Stimulated activated CD8-positive, alpha-beta memory T cell treated with anti-CD3 and anti-CD28 coated beads, Interleukin-7, amount 100 ng/mL, for 24 hours (primary cell): ENCODE measurements around the gene TRAPPC6A.

Experiments used
- DNase-seq: peaks from one replicate; pipeline ENCODE4 v3.0.0-alpha.2; 2020; ENCODE audit warnings: low read depth

The TRAPPC6A gene

DNA sequence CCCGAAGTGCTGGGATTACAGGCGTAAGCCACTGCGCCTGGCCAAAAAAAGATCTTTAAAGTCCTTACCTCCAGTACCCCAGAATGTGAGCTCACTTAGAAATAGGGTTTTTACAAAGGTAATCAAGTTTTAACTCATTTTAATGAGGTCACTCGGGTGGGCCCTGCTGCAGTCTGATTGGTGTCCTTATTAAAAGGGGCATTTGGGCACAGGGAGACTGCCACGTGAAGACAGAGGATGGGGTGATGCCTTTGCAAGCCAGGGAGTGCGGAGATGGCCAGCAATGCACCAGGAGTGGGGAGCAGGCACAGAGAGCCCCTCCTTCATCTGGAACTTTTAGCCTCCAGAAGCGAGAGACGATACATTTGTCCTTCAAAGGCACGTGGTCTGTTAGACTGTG lies 28.9 kb downstream of the TRAPPC6A start:
- DNase-seq, result no peak

DNA sequence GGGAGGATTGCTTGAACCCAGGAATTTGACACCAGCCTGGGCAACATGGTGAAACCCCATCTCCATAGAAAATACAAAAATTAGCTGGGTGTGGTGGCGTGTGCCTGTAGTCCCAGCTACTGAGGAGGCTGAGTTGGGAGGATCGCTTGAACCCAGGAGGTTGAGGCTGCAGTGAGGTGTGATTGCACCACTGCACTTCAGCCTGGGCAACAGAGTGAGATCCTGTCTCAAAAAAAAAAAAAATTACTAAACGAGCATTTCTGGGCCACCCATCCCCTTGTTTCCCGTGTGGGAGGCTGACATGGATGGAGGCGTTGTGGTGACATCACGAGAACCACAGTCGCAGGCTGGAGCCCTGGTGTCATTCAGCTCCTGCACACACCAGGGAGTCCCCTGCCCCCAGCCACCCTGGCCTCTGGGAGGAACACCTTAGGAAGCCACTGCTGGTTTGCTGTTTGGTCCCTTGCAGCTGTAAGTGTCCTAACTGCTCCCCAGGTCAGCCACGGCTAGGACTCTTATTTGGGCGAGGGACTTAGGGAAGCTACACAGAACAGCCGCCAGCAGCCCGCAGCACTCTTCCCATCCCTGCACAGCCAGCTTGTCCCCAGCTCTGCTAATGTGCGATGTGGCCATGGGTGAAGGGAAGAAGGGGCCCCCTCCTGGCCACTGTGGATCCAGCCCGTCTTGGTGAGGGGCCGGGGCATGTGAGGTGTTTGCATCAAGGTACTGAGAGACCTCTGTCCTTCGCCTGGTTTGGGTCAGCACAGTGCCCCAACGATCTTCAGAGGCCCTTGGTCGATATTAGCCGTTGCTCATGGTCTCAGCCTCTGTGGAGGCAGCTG lies 30.0 kb downstream of the TRAPPC6A start:
- DNase-seq, result no peak

DNA sequence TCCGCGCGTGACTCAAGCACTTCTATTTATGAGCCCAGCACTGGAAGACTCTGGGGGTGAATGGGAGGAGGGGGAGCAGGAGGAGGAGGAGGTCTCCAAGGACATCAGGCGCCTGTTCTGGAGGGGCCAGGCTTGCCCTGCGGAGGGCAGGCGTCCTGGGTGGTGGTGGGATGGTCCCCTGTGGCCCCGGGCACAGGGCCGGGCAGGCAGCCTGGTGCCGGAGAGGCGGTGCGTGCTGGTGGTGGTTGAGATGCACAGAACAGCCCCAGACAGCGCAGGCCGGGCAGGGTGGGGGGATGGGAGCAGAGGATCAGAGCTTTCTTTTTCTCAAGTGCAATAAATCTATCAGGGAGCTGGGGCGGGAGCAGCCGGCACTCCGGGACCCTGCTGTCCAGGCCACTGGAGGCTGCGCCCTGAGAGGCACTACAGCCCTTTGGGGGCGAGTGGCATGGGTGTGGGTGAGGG lies 31.3 kb downstream of the TRAPPC6A start:
- DNase-seq, result no peak

DNA sequence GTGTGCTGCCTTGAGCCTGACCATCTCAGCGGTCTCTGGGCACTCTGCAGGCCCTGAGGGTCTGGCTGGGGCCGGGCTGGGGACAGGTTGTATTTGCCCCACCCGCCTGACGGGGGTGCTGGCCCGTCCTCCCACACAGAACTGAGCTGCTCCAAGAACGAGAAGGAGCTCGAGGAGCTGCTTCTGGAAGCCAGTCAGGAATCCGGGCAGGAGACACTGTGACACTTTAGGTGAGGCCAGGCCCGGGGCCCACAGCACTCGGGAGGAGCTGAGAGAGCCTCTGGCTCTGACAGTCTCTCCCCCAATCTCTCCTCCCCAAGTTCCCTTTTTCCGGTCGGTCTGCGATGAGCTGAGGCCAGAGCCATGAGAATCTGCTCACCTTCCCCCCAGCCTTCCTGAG lies 31.8 kb downstream of the TRAPPC6A start:
- no peak for DNase-seq

DNA sequence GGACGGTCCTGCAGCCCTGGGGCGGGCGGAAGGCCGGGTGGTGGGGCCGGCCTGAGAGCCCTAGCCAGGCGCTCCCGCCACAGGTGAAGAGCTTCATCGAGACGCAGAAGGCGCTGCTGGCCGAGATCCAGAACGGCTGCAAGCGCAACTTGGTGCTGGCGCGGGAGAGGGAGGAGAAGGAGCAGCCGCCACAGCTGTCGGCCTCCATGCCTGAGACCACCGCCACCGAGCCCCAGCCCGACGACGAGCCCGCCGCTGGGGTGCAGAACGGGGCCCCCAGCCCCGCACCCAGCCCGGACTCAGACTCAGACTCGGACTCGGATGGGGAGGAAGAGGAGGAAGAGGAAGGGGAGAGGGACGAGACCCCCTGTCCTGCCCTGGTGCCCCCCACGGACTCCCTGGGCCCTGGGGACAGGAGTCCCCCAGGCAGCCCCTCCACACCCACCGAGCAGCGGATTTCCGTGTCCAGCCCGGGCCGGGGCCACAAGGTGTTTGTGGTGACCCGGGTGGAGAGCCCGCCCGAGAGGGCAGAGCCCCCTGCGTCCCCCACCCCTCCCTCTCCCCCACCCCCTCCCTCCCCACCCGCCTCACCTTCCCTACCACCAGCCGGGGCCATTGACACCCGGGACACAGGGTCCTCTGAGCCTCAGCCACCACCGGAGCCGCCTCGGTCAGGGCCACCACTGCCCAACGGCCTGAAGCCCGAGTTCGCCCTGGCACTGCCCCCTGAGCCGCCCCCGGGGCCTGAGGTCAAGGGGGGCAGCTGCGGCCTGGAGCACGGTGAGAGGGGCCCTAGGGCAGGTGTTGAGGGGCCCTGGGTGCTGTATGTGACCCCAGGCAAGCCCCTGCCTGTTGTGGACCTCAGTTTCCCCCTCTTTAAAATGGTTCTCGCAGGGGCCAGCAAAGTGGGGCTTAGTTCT lies 32.5 kb downstream of the TRAPPC6A start:
- DNase-seq, result no peak

DNA sequence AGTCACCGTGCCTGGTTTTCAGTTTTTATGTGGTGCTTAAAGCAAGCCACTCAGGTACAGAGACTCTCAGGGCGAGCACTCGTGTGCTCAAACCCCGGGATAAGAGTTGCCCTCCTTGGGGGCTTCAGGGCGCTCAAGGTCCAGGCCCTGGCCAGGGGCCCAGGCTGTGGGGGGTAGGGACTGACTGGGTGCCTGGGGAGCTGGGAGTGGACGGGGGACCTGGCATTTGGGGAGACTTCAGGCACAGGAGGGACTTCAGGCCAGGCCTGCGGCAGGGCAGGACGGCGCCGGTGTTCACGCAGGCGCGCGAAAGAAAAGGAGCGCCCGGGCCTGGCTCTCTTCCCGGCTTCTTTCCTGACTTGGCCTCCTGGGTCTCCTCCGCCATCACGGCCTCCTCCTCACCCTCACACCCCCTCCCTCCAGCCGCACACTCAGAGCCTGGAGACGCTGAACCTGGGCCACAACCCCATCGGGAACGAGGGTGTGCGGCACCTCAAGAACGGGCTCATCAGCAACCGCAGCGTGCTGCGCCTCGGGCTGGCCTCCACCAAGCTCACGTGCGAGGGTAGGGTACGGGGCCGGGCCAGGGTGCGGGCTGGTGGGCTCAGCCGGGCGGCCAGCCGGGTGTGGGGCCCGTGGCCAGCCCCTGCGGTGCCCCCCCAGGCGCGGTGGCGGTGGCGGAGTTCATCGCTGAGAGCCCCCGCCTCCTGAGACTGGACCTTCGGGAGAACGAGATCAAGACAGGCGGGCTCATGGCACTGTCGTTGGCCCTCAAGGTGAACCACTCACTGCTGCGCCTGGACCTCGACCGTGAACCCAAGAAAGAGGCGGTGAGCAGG lies 33.4 kb downstream of the TRAPPC6A start:
- DNase-seq, result no peak

DNA sequence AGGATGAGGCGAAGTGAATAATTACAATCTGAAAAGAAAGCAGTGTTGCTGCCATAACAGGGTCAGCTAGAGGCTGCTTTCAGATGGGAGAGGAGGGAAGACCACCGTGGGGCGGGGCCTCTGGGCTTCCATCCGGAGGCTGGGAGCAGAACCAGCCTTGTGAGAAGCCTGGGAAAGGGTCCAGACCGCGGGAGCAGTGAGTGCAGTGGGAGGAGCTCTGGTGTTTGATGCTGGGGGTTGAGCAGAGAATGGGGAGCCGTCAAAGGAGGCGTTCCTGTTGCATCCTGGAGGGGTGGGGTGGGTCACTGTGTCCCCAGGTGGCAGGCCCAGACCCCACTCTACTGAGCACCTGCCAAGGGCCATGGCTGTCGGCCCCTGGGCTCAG lies 35.3 kb downstream of the TRAPPC6A start:
- no peak for DNase-seq

DNA sequence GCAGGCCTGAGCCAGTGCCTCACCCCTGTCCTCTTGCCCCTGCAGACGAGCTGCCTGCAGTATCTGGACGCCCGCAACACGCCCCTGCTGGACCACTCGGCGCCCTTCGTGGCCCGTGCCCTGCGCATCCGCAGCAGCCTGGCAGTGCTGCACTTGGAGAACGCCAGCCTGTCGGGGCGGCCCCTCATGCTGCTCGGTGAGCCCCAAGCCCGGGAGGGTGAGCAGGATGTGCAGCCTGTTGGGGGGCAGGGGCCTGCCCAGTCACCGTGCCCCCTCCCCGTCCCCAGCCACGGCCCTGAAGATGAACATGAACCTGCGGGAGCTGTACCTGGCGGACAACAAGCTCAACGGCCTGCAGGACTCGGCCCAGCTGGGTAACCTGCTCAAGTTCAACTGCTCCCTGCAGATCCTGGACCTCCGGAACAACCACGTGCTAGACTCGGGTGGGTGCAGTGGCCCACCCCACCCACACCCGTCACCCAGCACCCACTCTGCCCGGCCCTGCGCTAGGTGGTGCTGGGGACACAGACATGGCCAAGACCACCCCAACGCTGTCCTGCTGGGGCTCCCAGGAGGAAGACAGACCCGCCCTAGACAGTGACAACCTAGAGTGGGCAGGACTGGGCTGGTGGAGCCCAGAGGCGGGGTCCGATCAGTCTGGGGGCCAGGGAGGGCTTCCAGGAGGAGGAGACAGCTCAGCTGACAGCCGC lies 35.9 kb downstream of the TRAPPC6A start:
- no peak for DNase-seq

DNA sequence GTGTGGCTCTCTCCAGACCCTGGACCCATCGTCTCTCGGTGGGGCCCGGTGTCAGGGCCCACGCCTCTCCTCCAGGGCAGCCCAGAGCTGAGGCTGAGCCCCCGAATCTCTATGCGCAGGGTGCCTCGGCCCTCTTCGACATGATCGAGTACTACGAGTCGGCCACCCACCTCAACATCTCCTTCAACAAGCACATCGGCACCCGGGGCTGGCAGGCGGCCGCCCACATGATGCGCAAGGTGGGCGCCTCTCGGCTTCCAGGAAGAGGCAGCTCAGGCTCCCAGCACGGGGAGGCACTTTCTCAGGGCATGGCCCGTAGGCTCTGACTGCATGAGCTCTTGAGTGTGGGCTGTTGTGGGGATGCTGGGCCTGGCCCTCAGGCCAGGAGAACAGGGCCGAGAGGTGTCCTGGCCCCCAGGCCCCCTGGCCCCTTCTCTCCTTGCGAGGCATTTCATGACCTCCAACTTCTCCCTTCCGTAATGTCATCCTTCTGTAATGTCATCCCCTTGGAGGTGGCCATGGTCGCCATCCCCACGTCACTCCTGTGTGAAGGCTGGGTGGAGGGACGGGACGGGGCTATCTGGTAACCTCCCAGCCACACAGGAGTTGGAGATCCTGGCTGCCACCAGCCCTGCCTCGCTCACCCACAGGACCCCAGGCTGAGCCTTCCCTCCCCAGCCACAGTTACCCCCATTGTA lies 36.7 kb downstream of the TRAPPC6A start:
- DNase-seq, result no peak

GRCh38 chr19:45140533-45140932 lies 37.5 kb downstream of the TRAPPC6A start:
- no peak for DNase-seq

GRCh38 chr19:45140144-45140503 lies 37.9 kb downstream of the TRAPPC6A start:
- no peak for DNase-seq

DNA sequence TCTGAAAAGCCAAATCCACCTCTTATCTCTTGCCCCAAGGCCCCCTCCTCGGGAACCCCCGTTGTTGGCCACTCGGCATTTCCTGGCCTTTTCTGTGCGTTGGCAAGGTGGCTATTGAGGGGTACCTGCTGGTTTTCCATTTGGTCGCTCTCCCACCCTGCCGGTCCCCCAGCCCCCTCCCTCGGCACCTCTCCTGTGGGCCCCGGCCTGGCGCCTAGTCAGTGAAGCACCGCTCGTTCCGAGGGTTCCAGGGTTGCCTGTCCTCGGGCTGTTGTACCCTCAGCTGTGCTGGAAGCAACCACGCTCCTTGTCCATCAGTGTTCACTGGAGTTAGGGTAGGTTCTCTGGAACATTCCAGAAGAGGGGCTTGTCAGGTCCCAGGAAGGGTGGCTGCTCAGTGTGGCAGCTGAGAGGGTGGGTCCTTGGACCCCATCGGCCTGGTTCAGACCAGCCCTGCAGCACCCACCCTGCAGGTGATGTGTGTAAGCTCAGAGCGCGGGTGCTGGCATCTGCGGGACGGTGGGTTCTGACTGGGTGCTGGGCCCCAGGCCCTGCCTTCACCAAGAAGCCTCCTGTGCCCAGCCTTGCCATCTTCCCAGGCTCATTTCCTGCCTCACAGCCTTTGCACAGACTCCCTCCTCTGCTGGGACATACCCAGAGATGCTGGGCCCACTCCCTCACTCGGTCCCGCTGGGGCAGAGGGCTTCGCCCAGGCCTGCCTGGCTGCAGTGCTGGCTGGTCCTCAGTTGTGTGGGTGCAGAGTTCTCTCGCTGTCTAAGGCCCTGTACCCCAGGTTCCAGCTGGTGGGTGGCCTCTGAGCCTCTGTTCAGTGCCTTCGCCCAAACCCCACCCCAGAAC lies 38.5 kb downstream of the TRAPPC6A start:
- DNase-seq, result no peak

DNA sequence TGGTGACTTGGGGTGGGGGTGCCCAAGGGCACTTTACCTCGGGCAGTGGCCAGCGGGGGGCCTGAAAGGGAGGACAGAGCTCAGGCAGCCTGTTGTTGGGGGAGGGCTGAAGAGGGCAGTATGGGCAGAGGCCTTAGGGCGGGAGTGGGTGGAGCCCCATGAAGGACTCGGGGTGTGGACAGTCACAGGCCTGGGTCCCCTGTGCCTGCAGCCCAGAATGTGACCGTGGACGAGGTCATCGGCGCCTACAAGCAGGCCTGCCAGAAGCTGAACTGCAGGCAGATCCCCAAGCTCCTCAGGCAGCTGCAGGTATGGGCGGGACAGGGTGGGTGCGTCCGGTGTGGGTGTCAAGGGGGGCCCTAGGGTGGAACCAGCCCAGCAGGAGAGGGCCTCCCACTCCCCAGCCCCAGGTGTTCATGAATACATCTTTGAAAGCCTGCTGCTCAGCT lies 39.7 kb downstream of the TRAPPC6A start:
- no peak for DNase-seq

GRCh38 chr19:45137179-45137761 lies 40.8 kb downstream of the TRAPPC6A start:
- DNase-seq, result no peak

DNA sequence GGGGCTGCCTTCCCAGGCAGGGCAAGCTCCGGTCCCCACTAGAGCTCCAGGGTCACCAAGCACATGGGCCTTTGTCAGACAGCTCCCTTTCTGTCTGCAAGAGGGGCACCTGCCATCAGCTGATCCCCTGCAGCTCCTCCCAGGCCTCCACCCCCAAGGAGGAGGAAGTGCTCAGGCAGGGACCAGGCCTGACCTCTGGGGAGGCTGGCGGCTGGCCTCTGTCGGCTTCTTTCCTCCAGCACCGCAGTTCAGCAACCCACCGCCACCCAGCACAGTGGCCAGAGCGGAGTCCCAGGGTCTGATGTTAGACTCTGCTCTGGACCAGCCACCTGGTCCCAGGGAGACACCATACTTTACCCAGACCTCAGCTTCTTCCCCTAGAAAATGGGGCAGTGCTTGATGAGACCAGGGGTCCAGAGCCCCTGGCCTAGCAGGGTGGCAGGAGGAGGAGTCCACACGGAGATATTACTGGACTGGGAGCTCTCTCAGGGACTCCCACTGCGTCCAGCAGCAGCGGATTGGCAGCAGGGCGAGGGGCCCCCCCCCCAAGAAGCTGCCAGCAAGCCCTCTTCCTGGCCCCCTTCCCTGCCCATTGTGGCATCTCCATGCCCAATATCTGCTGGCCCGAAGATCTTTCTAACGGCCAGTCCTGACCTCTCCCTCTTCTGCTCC lies 41.4 kb downstream of the TRAPPC6A start:
- no peak for DNase-seq

DNA sequence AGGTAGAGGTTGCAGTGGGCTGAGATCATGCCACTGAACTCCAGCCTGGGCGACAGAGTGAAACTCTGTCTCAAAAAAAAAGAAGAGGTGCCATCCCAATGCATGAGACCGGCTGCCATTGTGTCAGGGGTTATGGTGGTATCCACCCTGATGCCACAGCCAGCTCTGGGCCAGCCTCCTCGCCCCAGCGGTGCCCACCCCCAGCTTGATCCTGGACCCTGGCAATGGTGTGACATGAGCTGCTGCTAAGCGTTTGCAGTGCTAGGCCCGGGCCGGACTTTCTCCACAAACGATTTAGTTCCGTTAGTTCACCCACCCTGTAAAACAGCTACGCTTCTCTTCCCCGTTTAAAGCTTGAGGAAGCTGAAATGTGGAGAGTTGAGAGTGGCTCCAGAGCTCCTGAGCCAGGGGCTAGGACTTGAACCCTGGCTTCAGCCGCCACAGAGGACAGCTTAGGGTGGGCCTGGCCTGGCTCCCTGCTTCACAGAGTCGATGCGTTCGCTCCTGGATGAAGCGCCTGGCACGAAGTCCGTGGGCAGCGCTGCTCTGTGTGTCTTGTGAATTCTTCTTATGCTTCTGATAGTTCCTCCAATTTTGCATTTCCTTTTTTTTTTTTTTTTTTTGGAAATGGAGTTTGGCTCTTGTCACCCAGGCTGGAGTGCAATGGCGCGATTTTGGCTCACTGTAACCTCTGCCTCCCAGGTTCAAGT lies 42.7 kb downstream of the TRAPPC6A start:
- DNase-seq, result no peak

- no peak for DNase-seq
Measured at GRCh38 chr19:45133661-45134060, 44.4 kb downstream of the TRAPPC6A start.
